GM03348 (cell line): ENCODE measurements around the gene CNOT6L.
"Not testable (repeated sequence)": the region's sequence is repeated elsewhere in the genome, so short reads cannot be mapped to it uniquely, and the experiment has no call there.

Source experiments
- DNase-seq: peaks from one replicate; pipeline ENCODE4 v3.0.0; 2012; ENCODE audit warnings: low spot score

The CNOT6L gene

GRCh38 chr4:77782102-77782835, 36.9 kb downstream of the CNOT6L start:
- DNase-seq = no peak

DNA sequence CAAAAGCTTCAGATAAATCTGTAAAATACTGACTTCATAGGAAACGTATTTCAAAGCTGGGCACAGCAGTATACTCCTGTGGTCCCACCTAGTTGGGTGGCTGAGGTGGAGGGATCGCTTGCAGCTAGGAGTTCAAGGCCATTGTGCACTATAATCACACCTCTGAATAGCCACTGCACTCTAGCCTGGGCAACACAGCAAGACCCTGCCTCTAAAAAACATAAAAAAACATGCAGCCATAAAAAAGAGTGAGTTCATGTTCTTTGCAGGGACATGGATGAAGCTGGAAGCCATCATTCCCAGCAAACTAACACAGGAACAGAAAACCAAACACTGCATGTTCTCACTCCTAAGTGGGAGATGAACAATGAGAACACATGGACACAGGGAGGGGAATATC, 38.4 kb downstream of the CNOT6L start:
- not testable (repeated sequence) for DNase-seq

- DNase-seq = peak; percentile 9
These were observed 41.9 kb downstream of the CNOT6L start for GRCh38 chr4:77777135-77777807.

GRCh38 chr4:77776182-77777134, 42.7 kb downstream of the CNOT6L start:
- no peak for DNase-seq

- DNase-seq = peak; percentile 7
These were observed 46.1 kb downstream of the CNOT6L start for GRCh38 chr4:77773101-77773500.

DNA sequence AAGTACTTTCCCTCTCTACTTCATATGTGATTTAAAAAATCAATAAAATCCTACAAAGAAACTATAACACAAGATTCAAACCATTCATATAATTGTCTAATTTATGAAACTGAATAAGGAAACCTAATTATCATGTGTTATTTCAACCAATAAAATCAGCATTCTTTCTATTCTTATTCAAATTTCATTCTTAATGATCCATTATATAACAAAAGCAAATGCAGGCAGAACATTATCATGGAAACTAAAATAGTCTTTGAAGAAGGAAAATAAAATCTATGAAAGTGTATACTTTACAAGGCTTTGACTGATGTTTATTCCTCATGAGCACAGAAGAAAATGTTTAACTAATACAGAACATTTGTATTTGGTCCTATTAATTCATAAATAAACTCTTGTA, 47.6 kb downstream of the CNOT6L start:
- DNase-seq = no peak

- no peak for DNase-seq
These were observed 53.4 kb downstream of the CNOT6L start for GRCh38 chr4:77765720-77766119.

- DNase-seq = no peak
These were observed 56.6 kb downstream of the CNOT6L start for GRCh38 chr4:77762531-77762930.

DNA sequence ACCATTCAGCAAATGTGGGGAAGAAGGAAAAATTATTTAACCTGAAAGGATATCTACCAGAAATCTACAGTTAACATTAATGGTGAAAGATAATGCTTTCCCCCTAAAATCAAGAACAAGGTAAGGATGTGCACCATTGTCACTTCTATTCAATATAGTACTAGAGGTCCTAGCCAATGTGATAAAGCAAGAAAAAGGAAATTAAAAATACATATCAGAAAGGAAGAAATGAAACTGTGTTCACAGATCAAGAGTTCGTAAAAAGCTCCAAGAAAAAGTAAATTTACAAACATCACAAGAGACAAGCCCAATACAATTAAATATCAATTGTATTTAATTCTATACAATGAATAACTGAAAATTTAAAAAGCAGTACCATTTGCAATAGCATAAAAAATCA, 57.6 kb downstream of the CNOT6L start:
- DNase-seq = no peak

- no peak for DNase-seq
These were observed 60.4 kb downstream of the CNOT6L start for GRCh38 chr4:77758804-77759203.

DNA sequence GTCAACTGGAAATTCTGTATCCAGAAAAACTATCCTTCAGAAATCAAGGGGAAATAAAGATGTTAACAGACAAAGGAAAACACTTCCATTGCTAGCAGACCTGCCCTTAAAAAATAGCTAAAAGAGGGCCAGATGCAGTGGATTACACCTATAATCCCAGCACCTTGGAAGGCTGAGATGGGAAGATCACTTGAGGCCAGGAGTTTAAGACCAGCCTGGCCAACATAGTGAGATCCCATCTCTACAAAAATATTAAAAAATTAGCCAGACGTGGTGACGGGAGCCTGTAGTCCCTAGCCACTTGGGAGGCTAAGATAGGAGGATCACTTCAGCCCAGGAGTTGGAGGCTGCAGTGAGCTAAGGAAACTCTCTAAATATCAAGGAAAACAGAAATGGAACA, 67.4 kb downstream of the CNOT6L start:
- no peak for DNase-seq

DNA sequence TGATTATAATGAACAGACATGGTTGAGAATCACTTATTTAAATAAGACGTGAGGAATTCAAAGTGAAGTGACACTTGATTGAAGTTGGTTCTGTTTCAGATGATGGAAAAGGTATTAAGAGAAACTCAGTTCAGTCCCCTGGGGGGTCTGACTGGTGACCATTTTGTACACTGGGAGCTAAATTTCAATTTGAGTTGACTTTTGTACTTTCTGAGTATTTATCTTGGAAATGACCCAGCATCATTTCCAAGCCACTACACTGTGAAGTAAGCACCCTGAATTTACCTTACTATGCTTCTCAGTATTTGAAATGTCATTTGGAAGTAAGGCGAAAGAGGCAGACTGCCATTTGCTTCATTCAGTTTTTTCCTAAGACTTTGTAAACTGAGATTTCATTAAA, 73.4 kb downstream of the CNOT6L start:
- no peak for DNase-seq

- DNase-seq = no peak
These were observed 77.1 kb downstream of the CNOT6L start for GRCh38 chr4:77742054-77742453.

DNA sequence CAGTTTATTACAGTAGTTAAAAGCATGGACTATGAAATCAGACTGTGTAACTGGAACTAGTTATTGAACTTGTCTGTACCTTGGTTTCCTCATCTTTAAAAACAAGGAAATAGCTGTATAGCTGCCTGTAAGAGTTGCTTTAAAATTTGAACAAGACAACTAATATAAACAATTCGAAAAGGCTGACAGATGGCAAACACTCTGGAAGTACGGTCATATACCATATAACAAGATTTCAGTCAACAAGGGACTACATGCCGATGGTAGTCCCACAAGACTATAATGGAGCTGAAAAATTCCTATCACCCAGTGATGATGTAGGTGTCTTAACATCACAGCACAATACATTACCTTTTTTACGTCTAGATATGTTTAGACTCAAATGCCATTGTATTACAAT, 78.7 kb downstream of the CNOT6L start:
- no peak for DNase-seq

DNA sequence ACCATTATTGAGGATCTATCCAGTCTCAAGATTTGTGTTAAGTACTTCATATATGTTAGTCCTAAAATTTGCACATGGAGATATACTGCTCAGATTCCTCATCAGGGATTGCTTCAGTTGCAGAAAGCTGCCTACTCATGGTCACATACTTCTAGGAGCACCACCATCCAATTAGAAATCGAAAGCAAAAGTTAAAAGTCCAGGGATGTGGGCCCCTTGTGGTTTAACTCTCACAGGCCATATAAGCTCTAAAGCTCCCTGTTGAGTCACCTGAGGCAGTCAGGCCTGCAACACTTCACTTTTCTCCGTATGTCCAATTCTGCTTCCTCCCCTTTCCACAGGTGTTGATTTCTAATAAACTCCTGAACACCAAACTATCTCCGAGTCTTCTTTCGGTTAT, 84.2 kb downstream of the CNOT6L start:
- DNase-seq = peak; percentile 20

DNA sequence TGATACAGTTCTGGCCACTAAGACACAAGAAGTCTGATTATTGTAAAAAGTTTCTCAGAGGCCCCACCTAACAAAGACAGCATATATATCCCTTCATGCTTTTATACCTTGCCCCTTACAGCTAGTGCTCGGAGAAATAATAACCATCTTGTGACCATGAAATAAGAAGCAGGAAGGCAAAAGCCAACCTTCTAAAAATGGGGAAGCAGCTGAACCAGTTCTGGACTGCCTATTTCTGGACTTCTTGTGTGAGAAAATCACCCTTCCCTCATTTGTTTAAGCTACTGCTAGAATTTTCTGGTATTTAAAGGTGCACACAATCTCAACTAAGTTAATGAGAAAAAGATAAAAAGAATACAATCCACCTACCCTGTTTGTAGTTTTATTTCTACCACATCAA, 87.5 kb downstream of the CNOT6L start:
- no peak for DNase-seq

DNA sequence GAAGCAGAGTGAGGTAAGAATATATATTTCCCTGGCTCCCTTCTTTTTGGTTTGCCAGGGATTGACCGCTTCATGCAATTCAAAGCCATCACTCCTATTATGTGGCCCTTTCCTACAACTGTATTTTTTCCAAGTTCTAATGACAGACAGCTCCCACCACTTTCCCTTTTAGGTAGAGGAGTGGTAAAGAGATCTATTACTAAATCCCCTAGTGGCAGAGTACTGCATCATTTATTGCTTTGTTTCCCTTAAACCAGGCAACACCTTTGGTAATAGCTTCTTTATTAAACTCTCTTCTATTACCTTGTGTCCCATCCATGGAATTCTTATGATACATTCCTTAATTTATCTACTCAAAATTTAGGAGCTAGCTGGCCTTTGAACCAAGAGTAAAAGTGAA, 90.7 kb downstream of the CNOT6L start:
- DNase-seq = no peak

DNA sequence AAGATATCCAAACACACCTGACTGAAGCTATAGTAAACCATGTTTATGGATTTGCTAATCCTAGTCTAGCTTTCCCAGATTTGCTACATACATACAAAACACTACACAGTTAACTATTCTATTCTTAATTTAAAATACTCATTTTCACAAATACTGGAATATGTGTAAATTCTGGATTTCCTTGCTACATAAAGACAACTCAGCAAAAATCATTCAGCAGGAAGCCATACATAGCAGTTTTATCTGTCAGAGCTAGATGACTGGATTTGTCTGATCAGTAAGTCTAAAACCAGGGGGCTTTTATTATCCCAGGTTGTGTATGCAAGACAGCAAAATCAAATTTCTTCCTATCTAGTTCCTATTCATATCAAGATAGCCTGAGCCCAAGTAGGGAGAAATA, 98.1 kb downstream of the CNOT6L start:
- no peak for DNase-seq

DNA sequence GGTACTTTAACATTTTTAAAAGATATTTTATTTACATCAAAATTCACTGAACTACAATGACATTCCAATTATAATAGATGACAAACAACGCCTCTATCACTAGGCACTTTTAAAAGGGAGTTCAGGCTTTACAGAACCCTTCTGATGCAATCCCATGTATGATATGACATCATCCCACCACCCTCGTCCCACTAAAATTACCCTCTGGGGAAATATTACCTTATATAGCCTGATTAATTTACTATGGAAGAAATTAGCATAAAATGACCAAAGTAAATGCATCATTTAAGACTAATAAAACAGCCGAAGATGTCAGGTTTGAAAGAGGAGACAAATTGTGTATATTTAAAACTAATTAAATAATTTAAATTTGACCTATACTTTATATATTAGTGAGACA, 100.7 kb downstream of the CNOT6L start:
- not testable (repeated sequence) for DNase-seq

DNA sequence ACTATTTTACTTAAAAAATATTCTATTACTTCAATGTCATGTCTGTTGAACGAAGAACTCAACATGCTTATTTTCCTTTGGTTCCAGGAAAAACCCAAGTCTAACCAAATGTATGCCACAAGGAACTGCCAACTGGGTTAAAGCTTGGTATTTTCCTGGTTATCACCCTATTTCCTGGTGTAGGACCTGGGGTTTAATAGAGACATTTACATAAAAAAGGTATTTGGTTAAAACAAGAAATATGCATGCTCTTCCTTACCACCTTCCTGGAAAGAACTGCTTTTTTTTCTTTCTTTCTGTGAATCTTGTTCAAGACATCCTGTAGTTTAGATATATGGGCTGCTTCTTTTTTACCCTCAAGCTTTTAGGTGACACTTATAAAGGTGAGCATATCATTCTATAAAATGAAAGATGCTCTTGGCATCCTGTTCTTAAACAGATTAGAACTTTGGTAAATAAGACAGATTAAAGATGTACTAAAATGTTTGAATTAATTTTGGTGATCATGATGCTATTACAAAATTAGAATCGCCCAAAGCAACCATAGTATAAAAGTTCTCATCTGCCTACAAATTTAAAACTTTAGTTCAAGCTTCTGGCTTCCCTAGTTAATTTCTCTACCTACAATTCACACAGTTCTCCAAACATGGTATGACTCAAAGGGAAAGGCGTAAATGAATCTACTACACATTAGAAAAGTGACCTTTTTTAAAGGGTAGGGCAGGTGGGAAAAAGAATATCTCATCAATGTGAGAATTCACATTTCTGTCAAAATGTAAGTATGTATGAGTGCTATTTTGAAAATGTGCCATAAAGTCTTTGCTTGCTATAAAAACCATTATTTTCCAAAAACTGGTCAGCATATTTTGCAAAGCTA, 103.5 kb downstream of the CNOT6L start:
- no peak for DNase-seq

DNA sequence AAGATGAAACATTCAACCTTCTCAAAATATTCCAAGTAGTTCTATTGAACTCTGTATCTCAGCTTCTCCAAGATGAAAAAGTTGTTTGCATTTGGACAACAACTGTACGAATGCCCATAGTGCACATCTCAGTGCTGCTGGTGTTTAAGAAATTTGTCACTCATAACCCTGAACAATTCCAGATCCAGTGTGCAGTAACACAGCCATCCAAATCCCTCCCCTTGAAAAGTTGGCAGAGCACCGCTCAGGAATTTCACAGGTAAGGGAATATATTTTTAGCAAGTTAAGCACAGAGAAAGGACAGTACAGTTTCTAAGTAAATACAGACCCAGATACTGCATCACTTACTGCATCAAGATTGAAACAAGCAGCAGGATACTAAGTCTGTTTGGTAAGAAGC, 104.7 kb downstream of the CNOT6L start:
- DNase-seq = no peak

DNA sequence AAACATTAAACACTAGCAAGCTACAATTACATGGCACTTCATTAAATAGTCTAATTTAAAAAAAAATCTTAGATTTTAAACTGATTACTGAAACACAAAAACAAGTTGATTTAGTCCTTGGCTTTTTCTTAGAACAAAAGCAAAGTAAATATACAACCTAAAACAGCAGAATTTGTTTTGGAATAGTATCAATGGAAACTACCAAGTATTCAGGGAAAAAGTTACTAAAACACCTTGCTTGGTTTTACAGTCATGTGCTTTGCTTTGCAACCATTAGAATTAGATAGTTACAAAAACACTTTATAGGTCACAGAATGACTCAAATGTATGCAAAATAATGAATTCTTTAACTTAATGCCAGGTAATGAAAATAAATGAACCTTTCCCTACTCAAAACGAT, 105.3 kb downstream of the CNOT6L start:
- no peak for DNase-seq
